ENCODE data around the gene CKMT1B.
"Not testable (repeated sequence)": the region's sequence is repeated elsewhere in the genome, so short reads cannot be mapped to it uniquely, and the experiment has no call there.

CKMT1B gene

GRCh38 chr15:43563793-43564192 lies 30.0 kb upstream of the CKMT1B start:
- H3K4ac ChIP-seq (ENCODE audit: low read length); H3K4me2 ChIP-seq (ENCODE audit: insufficient read depth, low read length, poor library complexity, severe bottlenecking); H3K9ac ChIP-seq (ENCODE audit: low read depth, low read length, poor library complexity); H3K4me3 ChIP-seq (ENCODE audit: low read length in 2 of 2); H2BK5ac ChIP-seq (ENCODE audit: low read length); H2BK15ac ChIP-seq (ENCODE audit: low read length); H2AFZ ChIP-seq (ENCODE audit: low read length); H3K27me3 ChIP-seq (ENCODE audit: control insufficient read depth in 3 of 3, insufficient read depth in 3 of 3, low read depth in 1 of 3, low read length in 3 of 3); H3K79me1 ChIP-seq (ENCODE audit: low read depth, low read length); H3K27ac ChIP-seq (replicated peaks; ENCODE audit: low read length); H3K4me1 ChIP-seq (ENCODE audit: control insufficient read depth in 2 of 2, insufficient read depth in 1 of 2, low read depth in 1 of 2, low read length in 2 of 2); H2AK5ac ChIP-seq (ENCODE audit: low read depth, low read length); H4K91ac ChIP-seq (ENCODE audit: low read depth, low read length, poor library complexity); H2BK12ac ChIP-seq (ENCODE audit: low read length); H3K9me3 ChIP-seq (replicated peaks in 1 of 2; ENCODE audit: control insufficient read depth in 2 of 2, insufficient read depth in 1 of 2, low read depth in 1 of 2, low read length in 2 of 2); DNase-seq (ENCODE audit: low spot score); H3K18ac ChIP-seq (ENCODE audit: low read length); H3K14ac ChIP-seq (ENCODE audit: low read length); H2BK120ac ChIP-seq (ENCODE audit: low read depth, low read length); H3K36me3 ChIP-seq (replicated peaks in 1 of 2; ENCODE audit: control insufficient read depth in 2 of 2, insufficient read depth in 2 of 2, low read length in 2 of 2); H3K23ac ChIP-seq (ENCODE audit: low read depth, low read length, poor library complexity); H4K8ac ChIP-seq (ENCODE audit: low read depth, low read length): not testable (repeated sequence)
- no CpG with 5 or more reads among the region's 8 CpGs for WGBS, 2 donors (ENCODE audit: extremely low coverage in 2 of 2, insufficient read length in 2 of 2, insufficient replicate concordance in 1 of 2)

DNA sequence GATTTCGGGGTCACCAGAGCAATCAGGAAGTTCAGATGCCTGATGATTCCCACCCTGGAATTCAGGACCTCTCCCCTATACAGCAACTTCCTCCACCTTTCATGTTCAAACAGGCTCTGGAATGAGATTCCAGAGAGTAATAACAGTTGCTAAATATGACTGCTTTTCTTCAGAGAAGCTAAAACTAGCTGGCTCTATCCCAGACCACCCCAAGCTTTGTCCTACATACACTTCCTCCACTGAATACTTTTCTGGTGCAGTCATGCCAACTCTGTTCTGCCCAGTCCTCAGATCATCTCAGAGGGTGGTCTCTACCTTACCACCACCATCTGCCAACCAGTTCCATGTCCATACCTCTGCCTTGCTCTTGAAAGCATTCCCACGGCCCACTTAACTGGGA lies 27.2 kb upstream of the CKMT1B start:
- not testable (repeated sequence) for H3K27me3 ChIP-seq (ENCODE audit: control insufficient read depth in 3 of 3, insufficient read depth in 3 of 3, low read depth in 1 of 3, low read length in 3 of 3); H2BK120ac ChIP-seq (ENCODE audit: low read depth, low read length); H3K4me1 ChIP-seq (ENCODE audit: control insufficient read depth in 2 of 2, insufficient read depth in 1 of 2, low read depth in 1 of 2, low read length in 2 of 2); H3K4ac ChIP-seq (ENCODE audit: low read length); H3K9me3 ChIP-seq (replicated peaks in 1 of 2; ENCODE audit: control insufficient read depth in 2 of 2, insufficient read depth in 1 of 2, low read depth in 1 of 2, low read length in 2 of 2); DNase-seq (ENCODE audit: low spot score); H2BK15ac ChIP-seq (ENCODE audit: low read length); H3K79me1 ChIP-seq (ENCODE audit: low read depth, low read length); H3K14ac ChIP-seq (ENCODE audit: low read length); H2AFZ ChIP-seq (ENCODE audit: low read length); H4K91ac ChIP-seq (ENCODE audit: low read depth, low read length, poor library complexity); H3K27ac ChIP-seq (replicated peaks; ENCODE audit: low read length); H3K36me3 ChIP-seq (replicated peaks in 1 of 2; ENCODE audit: control insufficient read depth in 2 of 2, insufficient read depth in 2 of 2, low read length in 2 of 2); H3K9ac ChIP-seq (ENCODE audit: low read depth, low read length, poor library complexity); H3K4me2 ChIP-seq (ENCODE audit: insufficient read depth, low read length, poor library complexity, severe bottlenecking); H2AK5ac ChIP-seq (ENCODE audit: low read depth, low read length); H2BK12ac ChIP-seq (ENCODE audit: low read length); H3K4me3 ChIP-seq (ENCODE audit: low read length in 2 of 2); H4K8ac ChIP-seq (ENCODE audit: low read depth, low read length); H3K23ac ChIP-seq (ENCODE audit: low read depth, low read length, poor library complexity); H2BK5ac ChIP-seq (ENCODE audit: low read length); H3K18ac ChIP-seq (ENCODE audit: low read length)
- no CpG with 5 or more reads among the region's 2 CpGs for WGBS, 2 donors (ENCODE audit: extremely low coverage in 2 of 2, insufficient read length in 2 of 2, insufficient replicate concordance in 1 of 2)

GRCh38 chr15:43574607-43575006 lies 19.2 kb upstream of the CKMT1B start:
- not testable (repeated sequence) for H3K18ac ChIP-seq (ENCODE audit: low read length); H4K91ac ChIP-seq (ENCODE audit: low read depth, low read length, poor library complexity); H3K9me3 ChIP-seq (replicated peaks in 1 of 2; ENCODE audit: control insufficient read depth in 2 of 2, insufficient read depth in 1 of 2, low read depth in 1 of 2, low read length in 2 of 2); H3K79me1 ChIP-seq (ENCODE audit: low read depth, low read length); H3K27ac ChIP-seq (replicated peaks; ENCODE audit: low read length); H2BK15ac ChIP-seq (ENCODE audit: low read length); H2AK5ac ChIP-seq (ENCODE audit: low read depth, low read length); H2AFZ ChIP-seq (ENCODE audit: low read length); H3K27me3 ChIP-seq (ENCODE audit: control insufficient read depth in 3 of 3, insufficient read depth in 3 of 3, low read depth in 1 of 3, low read length in 3 of 3); H4K8ac ChIP-seq (ENCODE audit: low read depth, low read length); H3K36me3 ChIP-seq (replicated peaks in 1 of 2; ENCODE audit: control insufficient read depth in 2 of 2, insufficient read depth in 2 of 2, low read length in 2 of 2); H3K23ac ChIP-seq (ENCODE audit: low read depth, low read length, poor library complexity); H3K14ac ChIP-seq (ENCODE audit: low read length); H2BK5ac ChIP-seq (ENCODE audit: low read length); DNase-seq (ENCODE audit: low spot score); H3K4me1 ChIP-seq (ENCODE audit: control insufficient read depth in 2 of 2, insufficient read depth in 1 of 2, low read depth in 1 of 2, low read length in 2 of 2); H2BK12ac ChIP-seq (ENCODE audit: low read length); H3K9ac ChIP-seq (ENCODE audit: low read depth, low read length, poor library complexity); H3K4me2 ChIP-seq (ENCODE audit: insufficient read depth, low read length, poor library complexity, severe bottlenecking); H2BK120ac ChIP-seq (ENCODE audit: low read depth, low read length); H3K4ac ChIP-seq (ENCODE audit: low read length); H3K4me3 ChIP-seq (ENCODE audit: low read length in 2 of 2)
- no CpG with 5 or more reads among the region's 1 CpG for WGBS, 2 donors (ENCODE audit: extremely low coverage in 2 of 2, insufficient read length in 2 of 2, insufficient replicate concordance in 1 of 2)

DNA sequence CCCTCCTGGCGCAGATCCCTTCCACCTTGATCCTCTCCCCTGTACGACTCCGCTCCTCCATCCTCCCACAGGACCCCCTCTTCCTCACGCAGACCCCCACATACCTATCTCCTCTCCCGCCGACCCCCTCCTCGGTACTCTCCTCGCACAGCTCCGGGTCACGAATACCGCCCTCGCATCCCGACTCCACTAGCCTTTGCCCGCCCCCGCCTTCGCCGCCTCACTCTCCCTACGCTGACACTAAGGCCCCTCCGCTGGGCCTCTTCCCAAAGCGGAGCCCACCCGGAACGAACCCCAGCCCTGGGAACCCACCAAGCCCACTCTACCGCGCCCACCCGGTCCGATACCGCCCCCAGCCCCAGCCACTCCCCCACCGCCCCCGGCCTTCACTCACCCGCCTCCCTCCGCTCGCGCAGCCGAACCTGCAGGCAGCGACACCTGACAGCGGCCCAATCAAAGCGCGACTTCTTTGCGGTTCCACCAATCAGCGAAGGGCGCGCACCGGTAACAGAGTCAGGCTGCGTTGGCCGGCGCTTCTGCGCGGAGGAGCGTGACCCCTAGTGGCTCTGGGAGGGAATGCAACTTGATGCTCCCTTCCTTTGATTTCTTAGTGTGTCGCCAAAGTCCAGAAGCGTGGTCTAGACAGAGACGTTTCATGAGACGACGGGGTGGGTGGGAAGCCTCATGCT lies 3.9 kb upstream of the CKMT1B start, which contains the start of gene PPIP5K1:
Gene PPIP5K1 (minus strand): TSS at position 431 of the 689 bp plus-strand sequence. CDS start 5,704 bp downstream, outside the sequence.
- H3K18ac ChIP-seq (ENCODE audit: low read length); H3K9ac ChIP-seq (ENCODE audit: low read depth, low read length, poor library complexity); H3K4me2 ChIP-seq (ENCODE audit: insufficient read depth, low read length, poor library complexity, severe bottlenecking); H4K8ac ChIP-seq (ENCODE audit: low read depth, low read length); H3K4me1 ChIP-seq (ENCODE audit: control insufficient read depth in 2 of 2, insufficient read depth in 1 of 2, low read depth in 1 of 2, low read length in 2 of 2); H2BK5ac ChIP-seq (ENCODE audit: low read length); H3K36me3 ChIP-seq (replicated peaks in 1 of 2; ENCODE audit: control insufficient read depth in 2 of 2, insufficient read depth in 2 of 2, low read length in 2 of 2); H3K4me3 ChIP-seq (ENCODE audit: low read length in 2 of 2); H3K4ac ChIP-seq (ENCODE audit: low read length); H3K23ac ChIP-seq (ENCODE audit: low read depth, low read length, poor library complexity); H3K27ac ChIP-seq (replicated peaks; ENCODE audit: low read length); H2BK12ac ChIP-seq (ENCODE audit: low read length); DNase-seq (ENCODE audit: low spot score); H2AFZ ChIP-seq (ENCODE audit: low read length); H2AK5ac ChIP-seq (ENCODE audit: low read depth, low read length); H3K9me3 ChIP-seq (replicated peaks in 1 of 2; ENCODE audit: control insufficient read depth in 2 of 2, insufficient read depth in 1 of 2, low read depth in 1 of 2, low read length in 2 of 2); H3K79me1 ChIP-seq (ENCODE audit: low read depth, low read length); H2BK15ac ChIP-seq (ENCODE audit: low read length); H3K14ac ChIP-seq (ENCODE audit: low read length); H2BK120ac ChIP-seq (ENCODE audit: low read depth, low read length); H4K91ac ChIP-seq (ENCODE audit: low read depth, low read length, poor library complexity); H3K27me3 ChIP-seq (ENCODE audit: control insufficient read depth in 3 of 3, insufficient read depth in 3 of 3, low read depth in 1 of 3, low read length in 3 of 3): not testable (repeated sequence)
- WGBS, 2 donors (ENCODE audit: extremely low coverage in 2 of 2, insufficient read length in 2 of 2, insufficient replicate concordance in 1 of 2): no CpG with 5 or more reads among the region's 54 CpGs

All from neuronal stem cell (in vitro differentiated cells).